Hepatocyte (in vitro differentiated cells): ENCODE data around the gene TCAP. TPM values are rescaled to one million over a fixed set of nuclear protein-coding genes. Genes with fewer than 3 reads are reported as not detected.

Experiments
- DNase-seq: peaks from one replicate; pipeline ENCODE4 v3.0.0-alpha.2; 2016; ENCODE audit warnings: low spot score
- H2AFZ ChIP-seq: fragments of 200-600 bp; sonication (generic); 2 replicates; pipeline ENCODE4 v1.6.0; 2016; ENCODE audit warnings: antibody characterized with exemption, mild to moderate bottlenecking
- H3K27ac ChIP-seq: fragments of 200-600 bp; sonication (generic); 2 replicates; pipeline ENCODE4 v1.5.1; 2016; ENCODE audit warnings: mild to moderate bottlenecking
- H3K27me3 ChIP-seq: fragments of 200-600 bp; sonication (generic); 2 replicates; pipeline ENCODE4 v1.6.1; 2016
- H3K36me3 ChIP-seq: fragments of 200-600 bp; sonication (generic); replicated peaks from 2 replicates; pipeline ENCODE4 v1.5.1; 2016; ENCODE audit warnings: low read depth; ENCODE audit not compliant: insufficient read depth
- H3K4me1 ChIP-seq: fragments of 200-600 bp; sonication (generic); 2 replicates; pipeline ENCODE4 v1.5.1; 2016; ENCODE audit warnings: mild to moderate bottlenecking, moderate library complexity; ENCODE audit not compliant: insufficient read depth
- H3K4me2 ChIP-seq: fragments of 200-600 bp; sonication (generic); 2 replicates; pipeline ENCODE4 v1.6.0; 2016
- H3K4me3 ChIP-seq: fragments of 200-600 bp; sonication (generic); 2 replicates; pipeline ENCODE4 v1.5.1; 2016; ENCODE audit warnings: mild to moderate bottlenecking
- H3K79me2 ChIP-seq: fragments of 200-600 bp; sonication (generic); 2 replicates; pipeline ENCODE4 v1.6.0; 2017; ENCODE audit warnings: mild to moderate bottlenecking
- H3K9me2 ChIP-seq: fragments of 200-600 bp; sonication (generic); replicated peaks from 2 replicates; pipeline ENCODE4 v1.6.0; 2017; ENCODE audit warnings: mild to moderate bottlenecking; ENCODE audit not compliant: insufficient read depth
- H3K9me3 ChIP-seq: fragments of 200-600 bp; sonication (generic); 2 replicates; pipeline ENCODE4 v1.5.1; 2016; ENCODE audit warnings: low read depth, mild to moderate bottlenecking
- H4K20me1 ChIP-seq: fragments of 200-600 bp; sonication (generic); 2 replicates; pipeline ENCODE4 v1.6.0; 2016; ENCODE audit warnings: mild to moderate bottlenecking; ENCODE audit not compliant: insufficient read depth, poor library complexity, severe bottlenecking
- EZH2 ChIP-seq: fragments of 200-600 bp; sonication (generic); IDR thresholded peaks from 2 replicates; pipeline ENCODE4 v1.6.1; 2016; ENCODE audit warnings: antibody characterized with exemption, mild to moderate bottlenecking, borderline replicate concordance
- EZH2phosphoT487 ChIP-seq: fragments of 200-600 bp; sonication (generic); IDR thresholded peaks from one replicate; pipeline ENCODE4 v1.6.1; 2018; ENCODE audit warnings: antibody characterized with exemption, mild to moderate bottlenecking, low read depth, moderate library complexity; ENCODE audit not compliant: unreplicated experiment, severe bottlenecking
- WGBS: methylation state at CpG from one replicate; pipeline ENCODE4 v1.1.6; 2016; ENCODE audit warnings: low lambda C conversion rate; ENCODE audit errors: missing lambda C conversion rate; 5-methylcytosine and 5-hydroxymethylcytosine counted together
- polyA plus RNA-seq: library from polyadenylated mRNA; unstranded; fragments of >200 nt; fragmentation: Nextera tagmentation; extraction: Ambion mirVana; gene quantifications from 2 replicates; pipeline ENCODE4 v1.2.1, GENCODE V29; 2016
- total RNA-seq: library from RNA; depleted of rRNA; stranded (reverse); fragments of >200 nt; gene quantifications from 2 replicates; pipeline ENCODE4 v1.2.3, GENCODE V29; 2014
- TF ChIP-seq, protein P1 (sequence below): fragments of 200-600 bp; sonication (generic); IDR thresholded peaks from 2 replicates; pipeline ENCODE4 v1.5.1; 2016; ENCODE audit warnings: antibody characterized with exemption, mild to moderate bottlenecking; ENCODE audit not compliant: poor library complexity

The TCAP gene
- total and polyA plus RNA-seq, 2 experiments from 2014 or later = 0.64 to 0.90 TPM

- Histone ChIP-seq H3K9me2 (no peaks in the 10 kb centered on the region), H3K4me2 (no peak overlapping the region), H3K27ac (no peak overlapping the region), H3K27me3 (peaks cover 46% of the 10 kb centered on the region), H4K20me1 (no peaks in the 10 kb centered on the region), H3K9me3 (no peaks in the 10 kb centered on the region), H3K36me3 (no peaks in the 10 kb centered on the region), H3K4me3 (no peak overlapping the region), H3K4me1 (peaks cover 34% of the 10 kb centered on the region), H2AFZ (no peak overlapping the region), H3K79me2 (no peaks in the 10 kb centered on the region)
- TF ChIP-seq, protein P1, sequence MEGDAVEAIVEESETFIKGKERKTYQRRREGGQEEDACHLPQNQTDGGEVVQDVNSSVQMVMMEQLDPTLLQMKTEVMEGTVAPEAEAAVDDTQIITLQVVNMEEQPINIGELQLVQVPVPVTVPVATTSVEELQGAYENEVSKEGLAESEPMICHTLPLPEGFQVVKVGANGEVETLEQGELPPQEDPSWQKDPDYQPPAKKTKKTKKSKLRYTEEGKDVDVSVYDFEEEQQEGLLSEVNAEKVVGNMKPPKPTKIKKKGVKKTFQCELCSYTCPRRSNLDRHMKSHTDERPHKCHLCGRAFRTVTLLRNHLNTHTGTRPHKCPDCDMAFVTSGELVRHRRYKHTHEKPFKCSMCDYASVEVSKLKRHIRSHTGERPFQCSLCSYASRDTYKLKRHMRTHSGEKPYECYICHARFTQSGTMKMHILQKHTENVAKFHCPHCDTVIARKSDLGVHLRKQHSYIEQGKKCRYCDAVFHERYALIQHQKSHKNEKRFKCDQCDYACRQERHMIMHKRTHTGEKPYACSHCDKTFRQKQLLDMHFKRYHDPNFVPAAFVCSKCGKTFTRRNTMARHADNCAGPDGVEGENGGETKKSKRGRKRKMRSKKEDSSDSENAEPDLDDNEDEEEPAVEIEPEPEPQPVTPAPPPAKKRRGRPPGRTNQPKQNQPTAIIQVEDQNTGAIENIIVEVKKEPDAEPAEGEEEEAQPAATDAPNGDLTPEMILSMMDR = no peak
- TF ChIP-seq EZH2phosphoT487 = no peak
- TF ChIP-seq EZH2 = no peak
- 72% methylated on average over 10 of the region's 10 CpGs for WGBS
- no peak for DNase-seq
These were observed 36.3 kb upstream of the TCAP start for GRCh38 chr17:39628655-39629493.

DNA sequence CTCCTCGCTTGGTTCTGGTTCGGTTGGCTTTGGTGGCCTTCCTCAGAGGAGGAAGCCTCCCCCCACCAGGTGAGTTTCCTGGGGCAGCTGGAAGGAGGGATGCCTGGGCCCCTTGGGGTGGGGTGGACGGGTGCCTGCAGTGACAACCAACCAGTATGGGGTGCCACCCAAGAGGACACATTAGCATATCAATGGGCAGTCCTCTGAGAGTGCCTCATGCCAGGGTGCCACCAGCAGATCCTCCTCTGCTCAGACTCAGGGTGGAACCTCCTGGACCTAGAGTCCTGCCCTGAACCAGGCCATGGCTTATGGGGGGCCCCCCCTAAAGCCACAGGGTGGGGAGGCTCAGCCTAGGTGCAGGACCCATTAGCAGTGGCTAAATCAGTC lies 35.7 kb upstream of the TCAP start:
- H3K4me3 ChIP-seq = no peak overlapping the region
- no peak overlapping the region for H3K27ac ChIP-seq
- 71% methylated on average over 3 of the region's 3 CpGs for WGBS
- H2AFZ ChIP-seq = no peak overlapping the region
- H4K20me1 ChIP-seq = no peaks in the 10 kb centered on the region
- DNase-seq = no peak
- H3K79me2 ChIP-seq = no peaks in the 10 kb centered on the region
- no peak overlapping the region for H3K4me2 ChIP-seq
- H3K9me2 ChIP-seq = no peaks in the 10 kb centered on the region
- H3K4me1 ChIP-seq = peaks cover 34% of the 10 kb centered on the region
- TF ChIP-seq EZH2phosphoT487 (no peak), EZH2 (no peak)
- TF ChIP-seq, protein P1 = no peak
- no peaks in the 10 kb centered on the region for H3K36me3 ChIP-seq
- H3K9me3 ChIP-seq = no peaks in the 10 kb centered on the region
- peaks cover 45% of the 10 kb centered on the region for H3K27me3 ChIP-seq

GRCh38 chr17:39629898-39630297 lies 35.3 kb upstream of the TCAP start:
- H3K27me3 ChIP-seq = peaks cover 41% of the 10 kb centered on the region
- H2AFZ ChIP-seq = no peak overlapping the region
- DNase-seq = no peak
- 82% methylated on average over 12 of the region's 12 CpGs for WGBS
- H3K36me3 ChIP-seq = no peaks in the 10 kb centered on the region
- no peaks in the 10 kb centered on the region for H3K9me3 ChIP-seq
- H3K4me2 ChIP-seq = no peak overlapping the region
- TF ChIP-seq, protein P1 = no peak
- TF ChIP-seq EZH2 (no peak), EZH2phosphoT487 (no peak)
- H3K27ac ChIP-seq = no peak overlapping the region
- no peaks in the 10 kb centered on the region for H3K79me2 ChIP-seq
- peaks cover 34% of the 10 kb centered on the region for H3K4me1 ChIP-seq
- H3K9me2 ChIP-seq = no peaks in the 10 kb centered on the region
- no peak overlapping the region for H3K4me3 ChIP-seq
- no peaks in the 10 kb centered on the region for H4K20me1 ChIP-seq
